Upper lobe of left lung (tissue), 4 donors: Measurements from ENCODE around the gene EPS15.

Experiments
- CTCF ChIP-seq, 6 experiments: fragments of 450-650 bp in 4 of 6; fragments of 200-600 bp in 2 of 6; sonication (generic) in 2 of 6; IDR thresholded peaks; one replicate each; pipeline ENCODE4 v1.5.1; 2016 to 2019; ENCODE audit warnings: antibody characterized with exemption in 6 of 6
- POLR2A ChIP-seq, 4 donors: fragments of 450-650 bp; IDR thresholded peaks; one replicate each; pipeline ENCODE4 v1.5.1; 2016 to 2017; ENCODE audit warnings: antibody characterized with exemption in 4 of 4, mild to moderate bottlenecking in 2 of 4

- no peak for TF ChIP-seq POLR2A (IDR thresholded peaks at IDR 0.05)
- no peak for TF ChIP-seq CTCF (IDR thresholded peaks at IDR 0.05)
These were observed 32.0 kb upstream of the EPS15 start for GRCh38 chr1:51551081-51551480.
